GM23338 (cell line): Measurements from ENCODE around the gene CD226. TPM values are rescaled to one million over a fixed set of nuclear protein-coding genes. Genes with fewer than 3 reads are reported as not detected.
"Not testable (repeated sequence)": the region's sequence is repeated elsewhere in the genome, so short reads cannot be mapped to it uniquely, and the experiment has no call there.

Experiments used
- ATAC-seq: fragments of 200-7000 bp; cut with Tn5 transposase; 3 replicates; pipeline ENCODE4 v1.9.1; 2020
- DNase-seq: peaks from one replicate; pipeline ENCODE4 v3.0.0-alpha.2; 2015; ENCODE audit warnings: low spot score
- H2AFZ ChIP-seq: fragments of 200-600 bp; sonication (generic); 2 replicates; pipeline ENCODE4 v1.8.0; 2016; ENCODE audit warnings: antibody characterized with exemption, mild to moderate bottlenecking, moderate library complexity
- H3F3A ChIP-seq: fragments of 200-600 bp; sonication (generic); replicated peaks from 2 replicates; pipeline ENCODE4 v1.8.0; 2017; ENCODE audit warnings: antibody characterized with exemption, mixed run types, low read depth
- H3K27ac ChIP-seq: fragments of 200-600 bp; sonication (generic); 2 replicates; pipeline ENCODE4 v1.6.1; 2016; ENCODE audit warnings: low read depth
- H3K27me3 ChIP-seq: fragments of 200-600 bp; sonication (generic); 2 replicates; pipeline ENCODE4 v1.8.0; 2016; ENCODE audit warnings: mild to moderate bottlenecking, mixed run types, moderate library complexity; ENCODE audit not compliant: insufficient read depth
- H3K36me3 ChIP-seq: fragments of 200-600 bp; sonication (generic); 2 replicates; pipeline ENCODE4 v1.8.0; 2016; ENCODE audit warnings: mild to moderate bottlenecking; ENCODE audit not compliant: insufficient read depth
- H3K4me1 ChIP-seq: fragments of 200-600 bp; sonication (generic); 2 replicates; pipeline ENCODE4 v1.8.0; 2016; ENCODE audit warnings: mild to moderate bottlenecking, moderate library complexity; ENCODE audit not compliant: insufficient read depth
- H3K4me2 ChIP-seq: fragments of 200-600 bp; sonication (generic); 2 replicates; pipeline ENCODE4 v1.7.1; 2017; ENCODE audit warnings: mixed run types
- H3K4me3 ChIP-seq: fragments of 200-600 bp; sonication (generic); 2 replicates; pipeline ENCODE4 v1.6.1; 2016; ENCODE audit warnings: mixed run types
- H3K79me2 ChIP-seq: fragments of 200-600 bp; sonication (generic); replicated peaks from 2 replicates; pipeline ENCODE4 v1.8.0; 2017; ENCODE audit warnings: mild to moderate bottlenecking; ENCODE audit not compliant: insufficient read depth
- H3K9me2 ChIP-seq: fragments of 200-600 bp; sonication (generic); 2 replicates; pipeline ENCODE4 v1.8.0; 2017; ENCODE audit not compliant: insufficient read depth
- H4K20me1 ChIP-seq: fragments of 200-600 bp; sonication (generic); replicated peaks from 2 replicates; pipeline ENCODE4 v1.8.0; 2017; ENCODE audit warnings: mild to moderate bottlenecking; ENCODE audit not compliant: insufficient read depth
- H3K27ac Mint-ChIP-seq: 2 replicates; pipeline ENCODE4 v1.8.0; 2020; ENCODE audit warnings: inconsistent platforms, mild to moderate bottlenecking, moderate library complexity, mixed read lengths
- H3K27me3 Mint-ChIP-seq: 3 replicates; pipeline ENCODE4 v1.8.0; 2022; ENCODE audit warnings: low read depth, mild to moderate bottlenecking, moderate library complexity, mixed read lengths, inconsistent platforms; ENCODE audit not compliant: insufficient read depth, poor library complexity
- H3K36me3 Mint-ChIP-seq: 3 replicates; pipeline ENCODE4 v1.8.0; 2021; ENCODE audit warnings: low read depth, mild to moderate bottlenecking, inconsistent platforms, moderate library complexity, mixed read lengths
- H3K4me1 Mint-ChIP-seq: 3 replicates; pipeline ENCODE4 v1.8.0; 2020; ENCODE audit warnings: mild to moderate bottlenecking, inconsistent platforms, mixed read lengths
- H3K4me3 Mint-ChIP-seq: 3 replicates; pipeline ENCODE4 v1.8.0; 2021; ENCODE audit warnings: moderate library complexity, mild to moderate bottlenecking, inconsistent platforms, mixed read lengths
- H3K9me3 Mint-ChIP-seq: 3 replicates; pipeline ENCODE4 v1.8.0; 2020; ENCODE audit warnings: moderate library complexity, mild to moderate bottlenecking, inconsistent platforms, mixed read lengths
- CREB1 ChIP-seq: fragments of 250-450 bp; sonication (Bioruptor Pico); IDR thresholded peaks from 2 replicates; pipeline ENCODE4 v1.5.0; 2020; ENCODE audit warnings: low read depth, mild to moderate bottlenecking, moderate library complexity
- EZH2 ChIP-seq: fragments of 200-600 bp; sonication (generic); IDR thresholded peaks from one replicate; pipeline ENCODE4 v1.8.0; 2017; ENCODE audit warnings: antibody characterized with exemption, mild to moderate bottlenecking, low read depth; ENCODE audit not compliant: unreplicated experiment
- EZH2phosphoT487 ChIP-seq: fragments of 200-600 bp; sonication (generic); IDR thresholded peaks from one replicate; pipeline ENCODE4 v1.8.1; 2018; ENCODE audit warnings: antibody characterized with exemption; ENCODE audit not compliant: unreplicated experiment
- JUNB ChIP-seq: IDR thresholded peaks from one replicate; pipeline ENCODE4 v1.6.1; 2016; ENCODE audit warnings: antibody characterized with exemption; ENCODE audit not compliant: unreplicated experiment
- NANOG ChIP-seq: IDR thresholded peaks from 2 replicates; pipeline ENCODE4 v1.6.1; 2016; ENCODE audit warnings: antibody characterized with exemption, borderline replicate concordance
- POLR2AphosphoS5 ChIP-seq: IDR thresholded peaks from 2 replicates; pipeline ENCODE4 v1.6.1; 2016; ENCODE audit warnings: antibody characterized with exemption, low read depth
- STAT1 ChIP-seq: IDR thresholded peaks from one replicate; pipeline ENCODE4 v1.6.1; 2016; ENCODE audit warnings: antibody characterized with exemption; ENCODE audit not compliant: unreplicated experiment
- ZNF114 ChIP-seq: fragments of 250-450 bp; sonication (Bioruptor Pico); IDR thresholded peaks from 2 replicates; pipeline ENCODE4 v1.5.0; 2020; ENCODE audit warnings: mild to moderate bottlenecking, moderate library complexity
- ZNF331 ChIP-seq: fragments of 250-450 bp; sonication (Bioruptor Pico); IDR thresholded peaks from 2 replicates; pipeline ENCODE4 v1.5.0; 2020; ENCODE audit warnings: low read depth, mild to moderate bottlenecking, moderate library complexity
- polyA plus RNA-seq: library from polyadenylated mRNA; unstranded; fragments of >200 nt; fragmentation: Nextera tagmentation; extraction: Ambion mirVana; gene quantifications from 2 replicates; pipeline ENCODE4 v1.2.1, GENCODE V29; 2016
- total RNA-seq: library from RNA; depleted of rRNA; stranded (reverse); fragments of >200 nt; shearing (Covaris generic); gene quantifications from 2 replicates; pipeline ENCODE4 v1.2.3, GENCODE V29; 2014
- TF ChIP-seq, protein P1 (sequence below): fragments of 250-450 bp; sonication (Bioruptor Pico); IDR thresholded peaks from 2 replicates; pipeline ENCODE4 v1.5.0; 2020; ENCODE audit warnings: mild to moderate bottlenecking, moderate library complexity
- TF ChIP-seq, protein P2 (sequence below), 2 experiments: fragments of 200-600 bp in 1 of 2; sonication (generic) in 1 of 2; conservative IDR thresholded peaks; 2 replicates each; pipeline versions ENCODE4 v1.5.1 to v1.6.1; 2016 to 2017; ENCODE audit warnings: antibody characterized with exemption in 2 of 2, low read depth in 2 of 2, mild to moderate bottlenecking in 2 of 2, moderate library complexity in 1 of 2
- TF ChIP-seq, protein P3 (sequence below): IDR thresholded peaks from one replicate; pipeline ENCODE4 v1.6.1; 2018; ENCODE audit warnings: antibody characterized with exemption; ENCODE audit not compliant: unreplicated experiment

Gene CD226
- total and polyA plus RNA-seq, 2 experiments from 2014 or later, result not detected

DNA sequence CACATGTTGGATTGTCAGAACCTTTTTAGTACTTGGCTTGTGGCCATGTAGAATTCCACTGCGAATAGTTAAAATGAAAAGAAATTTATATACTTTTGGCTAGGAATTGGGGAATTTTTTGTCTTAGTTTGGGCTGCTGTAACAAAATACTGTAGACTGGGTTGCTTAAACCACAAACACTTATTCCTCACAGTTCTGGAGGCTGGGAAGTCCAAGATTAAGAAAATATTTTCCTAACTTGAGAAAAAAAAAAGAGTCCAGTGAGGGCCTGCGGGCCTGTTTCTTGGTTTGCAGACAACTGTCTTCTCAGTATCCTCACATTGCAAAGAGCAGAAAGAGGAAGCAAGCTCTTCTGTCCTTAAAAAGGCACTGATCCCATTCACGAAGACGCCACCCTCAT lies 81.9 kb downstream of the CD226 start:
- Histone ChIP-seq H2AFZ (no peak overlapping the region), H3K27me3 (no peaks in the 10 kb centered on the region), H3K36me3 (no peaks in the 10 kb centered on the region), H3K9me2 (no peaks in the 10 kb centered on the region), H3K27ac (no peak overlapping the region), H3K4me2 (no peak overlapping the region), H3K79me2 (no peaks in the 10 kb centered on the region), H3K4me1 (no peaks in the 10 kb centered on the region), H4K20me1 (no peaks in the 10 kb centered on the region), H3F3A (no peaks in the 10 kb centered on the region), H3K4me3 (no peak overlapping the region)
- no peak overlapping the region for H3K4me3 Mint-ChIP-seq
- H3K9me3 Mint-ChIP-seq, result no peaks in the 10 kb centered on the region
- DNase-seq, result no peak
- H3K4me1 Mint-ChIP-seq, result no peaks in the 10 kb centered on the region
- TF ChIP-seq ZNF114 (CRISPR knock-in tag) (no peak), JUNB (no peak), ZNF331 (CRISPR knock-in tag) (no peak), NANOG (no peak), STAT1 (no peak), POLR2AphosphoS5 (no peak), EZH2phosphoT487 (no peak), CREB1 (CRISPR knock-in tag) (no peak), EZH2 (no peak)
- TF ChIP-seq, protein P1, sequence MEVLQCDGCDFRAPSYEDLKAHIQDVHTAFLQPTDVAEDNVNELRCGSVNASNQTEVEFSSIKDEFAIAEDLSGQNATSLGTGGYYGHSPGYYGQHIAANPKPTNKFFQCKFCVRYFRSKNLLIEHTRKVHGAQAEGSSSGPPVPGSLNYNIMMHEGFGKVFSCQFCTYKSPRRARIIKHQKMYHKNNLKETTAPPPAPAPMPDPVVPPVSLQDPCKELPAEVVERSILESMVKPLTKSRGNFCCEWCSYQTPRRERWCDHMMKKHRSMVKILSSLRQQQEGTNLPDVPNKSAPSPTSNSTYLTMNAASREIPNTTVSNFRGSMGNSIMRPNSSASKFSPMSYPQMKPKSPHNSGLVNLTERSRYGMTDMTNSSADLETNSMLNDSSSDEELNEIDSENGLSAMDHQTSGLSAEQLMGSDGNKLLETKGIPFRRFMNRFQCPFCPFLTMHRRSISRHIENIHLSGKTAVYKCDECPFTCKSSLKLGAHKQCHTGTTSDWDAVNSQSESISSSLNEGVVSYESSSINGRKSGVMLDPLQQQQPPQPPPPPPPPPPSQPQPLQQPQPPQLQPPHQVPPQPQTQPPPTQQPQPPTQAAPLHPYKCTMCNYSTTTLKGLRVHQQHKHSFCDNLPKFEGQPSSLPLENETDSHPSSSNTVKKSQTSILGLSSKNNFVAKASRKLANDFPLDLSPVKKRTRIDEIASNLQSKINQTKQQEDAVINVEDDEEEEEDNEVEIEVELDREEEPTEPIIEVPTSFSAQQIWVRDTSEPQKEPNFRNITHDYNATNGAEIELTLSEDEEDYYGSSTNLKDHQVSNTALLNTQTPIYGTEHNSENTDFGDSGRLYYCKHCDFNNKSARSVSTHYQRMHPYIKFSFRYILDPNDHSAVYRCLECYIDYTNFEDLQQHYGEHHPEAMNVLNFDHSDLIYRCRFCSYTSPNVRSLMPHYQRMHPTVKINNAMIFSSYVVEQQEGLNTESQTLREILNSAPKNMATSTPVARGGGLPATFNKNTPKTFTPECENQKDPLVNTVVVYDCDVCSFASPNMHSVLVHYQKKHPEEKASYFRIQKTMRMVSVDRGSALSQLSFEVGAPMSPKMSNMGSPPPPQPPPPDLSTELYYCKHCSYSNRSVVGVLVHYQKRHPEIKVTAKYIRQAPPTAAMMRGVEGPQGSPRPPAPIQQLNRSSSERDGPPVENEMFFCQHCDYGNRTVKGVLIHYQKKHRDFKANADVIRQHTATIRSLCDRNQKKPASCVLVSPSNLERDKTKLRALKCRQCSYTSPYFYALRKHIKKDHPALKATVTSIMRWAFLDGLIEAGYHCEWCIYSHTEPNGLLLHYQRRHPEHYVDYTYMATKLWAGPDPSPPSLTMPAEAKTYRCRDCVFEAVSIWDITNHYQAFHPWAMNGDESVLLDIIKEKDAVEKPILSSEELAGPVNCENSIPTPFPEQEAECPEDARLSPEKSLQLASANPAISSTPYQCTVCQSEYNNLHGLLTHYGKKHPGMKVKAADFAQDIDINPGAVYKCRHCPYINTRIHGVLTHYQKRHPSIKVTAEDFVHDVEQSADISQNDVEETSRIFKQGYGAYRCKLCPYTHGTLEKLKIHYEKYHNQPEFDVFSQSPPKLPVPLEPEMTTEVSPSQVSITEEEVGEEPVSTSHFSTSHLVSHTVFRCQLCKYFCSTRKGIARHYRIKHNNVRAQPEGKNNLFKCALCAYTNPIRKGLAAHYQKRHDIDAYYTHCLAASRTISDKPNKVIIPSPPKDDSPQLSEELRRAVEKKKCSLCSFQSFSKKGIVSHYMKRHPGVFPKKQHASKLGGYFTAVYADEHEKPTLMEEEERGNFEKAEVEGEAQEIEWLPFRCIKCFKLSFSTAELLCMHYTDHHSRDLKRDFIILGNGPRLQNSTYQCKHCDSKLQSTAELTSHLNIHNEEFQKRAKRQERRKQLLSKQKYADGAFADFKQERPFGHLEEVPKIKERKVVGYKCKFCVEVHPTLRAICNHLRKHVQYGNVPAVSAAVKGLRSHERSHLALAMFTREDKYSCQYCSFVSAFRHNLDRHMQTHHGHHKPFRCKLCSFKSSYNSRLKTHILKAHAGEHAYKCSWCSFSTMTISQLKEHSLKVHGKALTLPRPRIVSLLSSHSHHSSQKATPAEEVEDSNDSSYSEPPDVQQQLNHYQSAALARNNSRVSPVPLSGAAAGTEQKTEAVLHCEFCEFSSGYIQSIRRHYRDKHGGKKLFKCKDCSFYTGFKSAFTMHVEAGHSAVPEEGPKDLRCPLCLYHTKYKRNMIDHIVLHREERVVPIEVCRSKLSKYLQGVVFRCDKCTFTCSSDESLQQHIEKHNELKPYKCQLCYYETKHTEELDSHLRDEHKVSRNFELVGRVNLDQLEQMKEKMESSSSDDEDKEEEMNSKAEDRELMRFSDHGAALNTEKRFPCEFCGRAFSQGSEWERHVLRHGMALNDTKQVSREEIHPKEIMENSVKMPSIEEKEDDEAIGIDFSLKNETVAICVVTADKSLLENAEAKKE (CRISPR knock-in tag), result no peak
- TF ChIP-seq, protein P2, sequence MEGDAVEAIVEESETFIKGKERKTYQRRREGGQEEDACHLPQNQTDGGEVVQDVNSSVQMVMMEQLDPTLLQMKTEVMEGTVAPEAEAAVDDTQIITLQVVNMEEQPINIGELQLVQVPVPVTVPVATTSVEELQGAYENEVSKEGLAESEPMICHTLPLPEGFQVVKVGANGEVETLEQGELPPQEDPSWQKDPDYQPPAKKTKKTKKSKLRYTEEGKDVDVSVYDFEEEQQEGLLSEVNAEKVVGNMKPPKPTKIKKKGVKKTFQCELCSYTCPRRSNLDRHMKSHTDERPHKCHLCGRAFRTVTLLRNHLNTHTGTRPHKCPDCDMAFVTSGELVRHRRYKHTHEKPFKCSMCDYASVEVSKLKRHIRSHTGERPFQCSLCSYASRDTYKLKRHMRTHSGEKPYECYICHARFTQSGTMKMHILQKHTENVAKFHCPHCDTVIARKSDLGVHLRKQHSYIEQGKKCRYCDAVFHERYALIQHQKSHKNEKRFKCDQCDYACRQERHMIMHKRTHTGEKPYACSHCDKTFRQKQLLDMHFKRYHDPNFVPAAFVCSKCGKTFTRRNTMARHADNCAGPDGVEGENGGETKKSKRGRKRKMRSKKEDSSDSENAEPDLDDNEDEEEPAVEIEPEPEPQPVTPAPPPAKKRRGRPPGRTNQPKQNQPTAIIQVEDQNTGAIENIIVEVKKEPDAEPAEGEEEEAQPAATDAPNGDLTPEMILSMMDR (conservative IDR thresholded peaks at IDR 0.05; ENCODE audit: low read depth in 2 of 2), result no peak
- TF ChIP-seq, protein P3, sequence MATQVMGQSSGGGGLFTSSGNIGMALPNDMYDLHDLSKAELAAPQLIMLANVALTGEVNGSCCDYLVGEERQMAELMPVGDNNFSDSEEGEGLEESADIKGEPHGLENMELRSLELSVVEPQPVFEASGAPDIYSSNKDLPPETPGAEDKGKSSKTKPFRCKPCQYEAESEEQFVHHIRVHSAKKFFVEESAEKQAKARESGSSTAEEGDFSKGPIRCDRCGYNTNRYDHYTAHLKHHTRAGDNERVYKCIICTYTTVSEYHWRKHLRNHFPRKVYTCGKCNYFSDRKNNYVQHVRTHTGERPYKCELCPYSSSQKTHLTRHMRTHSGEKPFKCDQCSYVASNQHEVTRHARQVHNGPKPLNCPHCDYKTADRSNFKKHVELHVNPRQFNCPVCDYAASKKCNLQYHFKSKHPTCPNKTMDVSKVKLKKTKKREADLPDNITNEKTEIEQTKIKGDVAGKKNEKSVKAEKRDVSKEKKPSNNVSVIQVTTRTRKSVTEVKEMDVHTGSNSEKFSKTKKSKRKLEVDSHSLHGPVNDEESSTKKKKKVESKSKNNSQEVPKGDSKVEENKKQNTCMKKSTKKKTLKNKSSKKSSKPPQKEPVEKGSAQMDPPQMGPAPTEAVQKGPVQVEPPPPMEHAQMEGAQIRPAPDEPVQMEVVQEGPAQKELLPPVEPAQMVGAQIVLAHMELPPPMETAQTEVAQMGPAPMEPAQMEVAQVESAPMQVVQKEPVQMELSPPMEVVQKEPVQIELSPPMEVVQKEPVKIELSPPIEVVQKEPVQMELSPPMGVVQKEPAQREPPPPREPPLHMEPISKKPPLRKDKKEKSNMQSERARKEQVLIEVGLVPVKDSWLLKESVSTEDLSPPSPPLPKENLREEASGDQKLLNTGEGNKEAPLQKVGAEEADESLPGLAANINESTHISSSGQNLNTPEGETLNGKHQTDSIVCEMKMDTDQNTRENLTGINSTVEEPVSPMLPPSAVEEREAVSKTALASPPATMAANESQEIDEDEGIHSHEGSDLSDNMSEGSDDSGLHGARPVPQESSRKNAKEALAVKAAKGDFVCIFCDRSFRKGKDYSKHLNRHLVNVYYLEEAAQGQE, result no peak
- H3K36me3 Mint-ChIP-seq, result no peaks in the 10 kb centered on the region
- H3K27ac Mint-ChIP-seq, result no peak overlapping the region
- no peak for ATAC-seq
- no peaks in the 10 kb centered on the region for H3K27me3 Mint-ChIP-seq

DNA sequence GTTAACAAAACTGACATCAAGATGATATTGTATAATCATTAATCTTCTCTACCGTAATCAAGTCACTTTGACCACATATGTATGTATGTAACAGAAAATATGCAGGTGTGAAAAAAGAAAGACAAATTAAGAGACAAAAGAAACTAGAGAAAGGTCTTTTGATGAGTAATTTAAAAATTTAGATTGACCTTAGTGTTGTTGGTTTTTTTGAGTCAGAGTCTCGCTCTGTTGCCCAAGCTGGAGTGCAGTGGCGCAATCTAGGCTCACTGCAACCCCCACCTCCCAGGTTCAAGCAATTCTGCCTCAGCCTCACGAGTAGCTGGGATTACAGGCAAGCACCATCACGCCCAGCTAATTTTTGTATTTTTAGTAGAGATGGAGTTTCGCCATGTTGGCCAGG lies 82.9 kb downstream of the CD226 start:
- ATAC-seq, H2AFZ ChIP-seq, DNase-seq, H3K9me2 ChIP-seq, H3K4me3 Mint-ChIP-seq, H3F3A ChIP-seq, H3K36me3 ChIP-seq, H3K4me1 Mint-ChIP-seq, H4K20me1 ChIP-seq, H3K27ac ChIP-seq, H3K4me1 ChIP-seq, H3K27me3 Mint-ChIP-seq, H3K27me3 ChIP-seq, H3K36me3 Mint-ChIP-seq, H3K9me3 Mint-ChIP-seq, H3K4me2 ChIP-seq, H3K27ac Mint-ChIP-seq, H3K4me3 ChIP-seq, H3K79me2 ChIP-seq: not testable (repeated sequence)
